ENCODE measurements around the gene CEP95.
A peak's percentile ranks its signal among the peaks of the same experiment; 100 is the strongest.

The CEP95 gene

DNA sequence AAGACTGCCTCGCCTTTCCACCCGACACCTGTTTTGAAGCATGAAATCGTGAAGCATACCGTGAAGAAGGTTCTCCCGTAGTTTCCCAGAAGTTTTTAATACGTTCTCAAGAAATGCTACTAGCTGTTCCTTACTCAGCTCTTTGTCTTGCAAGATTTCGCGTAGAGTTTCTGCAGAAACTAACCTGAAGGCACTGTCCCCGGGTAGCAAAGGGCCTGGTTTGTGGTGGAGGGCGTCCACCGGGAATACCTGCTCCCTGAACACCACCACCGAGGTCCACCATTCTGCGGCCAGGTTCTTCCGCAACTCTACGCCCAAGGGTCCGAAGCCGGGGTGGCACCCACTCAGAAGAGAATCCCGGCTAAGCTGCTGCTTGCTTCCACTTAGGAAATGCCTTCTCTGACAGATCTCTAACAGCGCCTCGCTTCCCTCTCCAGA, 10.4 kb upstream of the CEP95 start:
- H3F3A ChIP-seq (ENCODE audit: insufficient read depth, low read length) = peaks cover 51% of the 10 kb centered on the region
- H3K27me3 ChIP-seq (replicated peaks; ENCODE audit: insufficient read depth, low read length) = no peaks in the 10 kb centered on the region
- peak overlapping the region; percentile 51 for H3K9ac ChIP-seq (ENCODE audit: low read length)
- H3K4me1 ChIP-seq (ENCODE audit: low read length) = peaks cover 24% of the 10 kb centered on the region
- peak overlapping the region; percentile 86; the same call in 1 of the 2 replicates for H3K27ac ChIP-seq (ENCODE audit: low read length)
- no peak for DNase-seq
- peaks cover 46% of the 10 kb centered on the region for H3K79me2 ChIP-seq (ENCODE audit: low read length)
- TF ChIP-seq EZH2 (optimal IDR thresholded peaks at IDR 0.05; ENCODE audit: low read depth, low read length) (no peak), EZH2phosphoT487 (IDR thresholded peaks at IDR 0.05; ENCODE audit: low read length) (no peak)
- TF ChIP-seq, protein P1, sequence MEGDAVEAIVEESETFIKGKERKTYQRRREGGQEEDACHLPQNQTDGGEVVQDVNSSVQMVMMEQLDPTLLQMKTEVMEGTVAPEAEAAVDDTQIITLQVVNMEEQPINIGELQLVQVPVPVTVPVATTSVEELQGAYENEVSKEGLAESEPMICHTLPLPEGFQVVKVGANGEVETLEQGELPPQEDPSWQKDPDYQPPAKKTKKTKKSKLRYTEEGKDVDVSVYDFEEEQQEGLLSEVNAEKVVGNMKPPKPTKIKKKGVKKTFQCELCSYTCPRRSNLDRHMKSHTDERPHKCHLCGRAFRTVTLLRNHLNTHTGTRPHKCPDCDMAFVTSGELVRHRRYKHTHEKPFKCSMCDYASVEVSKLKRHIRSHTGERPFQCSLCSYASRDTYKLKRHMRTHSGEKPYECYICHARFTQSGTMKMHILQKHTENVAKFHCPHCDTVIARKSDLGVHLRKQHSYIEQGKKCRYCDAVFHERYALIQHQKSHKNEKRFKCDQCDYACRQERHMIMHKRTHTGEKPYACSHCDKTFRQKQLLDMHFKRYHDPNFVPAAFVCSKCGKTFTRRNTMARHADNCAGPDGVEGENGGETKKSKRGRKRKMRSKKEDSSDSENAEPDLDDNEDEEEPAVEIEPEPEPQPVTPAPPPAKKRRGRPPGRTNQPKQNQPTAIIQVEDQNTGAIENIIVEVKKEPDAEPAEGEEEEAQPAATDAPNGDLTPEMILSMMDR (IDR thresholded peaks at IDR 0.05; ENCODE audit: low read length) = no peak
- peak overlapping the region; percentile 92 for H2AFZ ChIP-seq (ENCODE audit: low read length)
- H3K36me3 ChIP-seq (replicated peaks; ENCODE audit: insufficient read depth, low read length) = peaks cover 11% of the 10 kb centered on the region
- H3K9me3 ChIP-seq (replicated peaks; ENCODE audit: insufficient read depth, low read length) = no peaks in the 10 kb centered on the region
- peak overlapping the region; percentile 89 for H3K4me2 ChIP-seq (ENCODE audit: low read depth, low read length)
- peak overlapping the region; percentile 89 for H3K4me3 ChIP-seq (ENCODE audit: low read length)
- no peaks in the 10 kb centered on the region for H3K9me2 ChIP-seq (replicated peaks; ENCODE audit: insufficient read depth, low read length)
- peaks cover 10% of the 10 kb centered on the region; the same call in 1 of the 2 replicates for H4K20me1 ChIP-seq (ENCODE audit: insufficient read depth, low read length)

DNA sequence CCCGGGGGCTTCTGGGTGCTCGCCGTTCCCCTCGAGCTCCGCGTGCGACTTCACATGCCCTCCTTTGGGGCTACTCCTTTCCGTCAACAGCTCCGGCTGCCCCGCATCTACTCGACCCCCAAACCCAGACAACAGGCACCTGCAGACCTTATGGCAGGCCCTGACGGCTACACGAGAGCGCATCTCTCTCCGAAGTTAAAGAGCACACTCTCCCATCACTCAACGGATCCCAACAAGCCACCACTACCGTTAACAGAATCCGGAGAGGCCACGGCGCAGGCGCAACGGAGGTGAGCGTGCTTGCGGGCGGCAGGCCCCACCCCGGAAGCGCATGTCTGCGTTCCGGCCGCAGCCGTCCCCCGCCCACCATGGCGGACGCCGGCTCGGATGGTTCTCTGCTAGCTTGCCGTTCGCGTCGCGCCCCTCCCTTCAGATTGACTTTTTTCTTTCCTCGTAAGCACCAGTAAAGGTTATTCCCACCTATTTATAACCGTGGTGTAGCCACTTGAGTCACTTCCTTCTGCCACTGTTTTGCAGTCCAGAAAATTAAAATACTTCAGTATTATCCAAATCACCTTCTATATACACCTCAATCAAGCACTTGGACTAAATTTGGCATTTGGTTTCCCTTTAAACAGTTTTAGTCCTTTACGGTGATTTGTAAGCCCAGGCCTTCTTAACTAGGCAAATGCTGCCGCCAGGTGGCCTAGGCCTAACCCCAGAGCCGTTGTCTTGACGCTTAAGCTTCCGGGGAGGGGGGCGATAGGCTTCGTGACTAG, 9.8 kb upstream of the CEP95 start, which contains the start of gene POLG2:
POLG2 (minus strand) TSS at position 269 of the 779 bp plus-strand sequence; CDS start at position 183, 86 bp downstream.
- peaks cover 30% of the 10 kb centered on the region for H3K4me1 ChIP-seq (ENCODE audit: low read length)

DNA sequence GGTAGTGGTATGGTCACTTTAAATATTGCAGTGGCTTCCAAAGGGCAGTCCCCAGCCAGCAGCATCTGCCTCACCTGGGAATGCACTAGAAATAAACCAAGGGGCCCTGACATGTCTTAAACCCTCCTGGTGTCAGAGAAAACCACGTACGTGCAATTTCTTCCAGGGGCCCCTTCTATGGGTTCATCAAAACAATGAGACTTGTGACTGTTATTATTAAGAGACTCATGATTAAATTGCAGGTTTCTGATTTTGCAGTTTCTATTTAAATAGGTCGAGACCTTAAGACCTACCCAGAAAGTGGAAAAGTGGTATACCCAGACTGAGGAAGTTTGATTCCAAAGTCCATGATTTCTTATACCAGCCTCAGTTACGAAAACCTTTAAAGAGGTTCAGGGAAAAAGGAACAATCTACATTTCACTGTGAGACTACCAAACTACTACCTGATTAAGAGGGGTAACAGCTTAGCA, 9.2 kb upstream of the CEP95 start:
- Histone ChIP-seq H3K79me2 (ENCODE audit: low read length) (peaks cover 58% of the 10 kb centered on the region), H3K4me1 (ENCODE audit: low read length) (peaks cover 37% of the 10 kb centered on the region), H3F3A (ENCODE audit: insufficient read depth, low read length) (peaks cover 64% of the 10 kb centered on the region)

More for the DNA sequence above, 9.8 kb upstream of the CEP95 start, which contains the start of gene POLG2:
- TF ChIP-seq EZH2 (optimal IDR thresholded peaks at IDR 0.05; ENCODE audit: low read depth, low read length) = no peak
- TF ChIP-seq EZH2phosphoT487 (IDR thresholded peaks at IDR 0.05; ENCODE audit: low read length) = no peak
- TF ChIP-seq, protein P1 (IDR thresholded peaks at IDR 0.05; ENCODE audit: low read length) = peak; percentile 68
- H3F3A ChIP-seq (ENCODE audit: insufficient read depth, low read length) = peaks cover 57% of the 10 kb centered on the region
- H4K20me1 ChIP-seq (ENCODE audit: insufficient read depth, low read length) = peaks cover 16% of the 10 kb centered on the region
- no peaks in the 10 kb centered on the region for H3K27me3 ChIP-seq (replicated peaks; ENCODE audit: insufficient read depth, low read length)
- peak within 1 kb of the TSS; percentile 89 for H3K4me3 ChIP-seq (ENCODE audit: low read length)
- peak within 1 kb of the TSS; percentile 89 for H3K4me2 ChIP-seq (ENCODE audit: low read depth, low read length)
- H2AFZ ChIP-seq (ENCODE audit: low read length) = peak within 1 kb of the TSS; percentile 92
- no peaks in the 10 kb centered on the region for H3K9me3 ChIP-seq (replicated peaks; ENCODE audit: insufficient read depth, low read length)
- H3K79me2 ChIP-seq (ENCODE audit: low read length) = peaks cover 52% of the 10 kb centered on the region
- peak within 1 kb of the TSS; percentile 51 for H3K9ac ChIP-seq (ENCODE audit: low read length)
- peak; percentile 95 for DNase-seq
- H3K36me3 ChIP-seq (replicated peaks; ENCODE audit: insufficient read depth, low read length) = peaks cover 17% of the 10 kb centered on the region
- no peaks in the 10 kb centered on the region for H3K9me2 ChIP-seq (replicated peaks; ENCODE audit: insufficient read depth, low read length)
- H3K27ac ChIP-seq (ENCODE audit: low read length) = peak within 1 kb of the TSS; percentile 86

More for the DNA sequence above, 9.2 kb upstream of the CEP95 start:
- Histone ChIP-seq H3K27ac (ENCODE audit: low read length) (peak overlapping the region; percentile 86), H3K9me3 (replicated peaks; ENCODE audit: insufficient read depth, low read length) (no peaks in the 10 kb centered on the region), H3K4me3 (ENCODE audit: low read length) (peak overlapping the region; percentile 89), H4K20me1 (ENCODE audit: insufficient read depth, low read length) (peaks cover 22% of the 10 kb centered on the region), H2AFZ (ENCODE audit: low read length) (no peak overlapping the region), H3K9me2 (replicated peaks; ENCODE audit: insufficient read depth, low read length) (no peaks in the 10 kb centered on the region), H3K4me2 (ENCODE audit: low read depth, low read length) (peak overlapping the region; percentile 89), H3K9ac (ENCODE audit: low read length) (peak overlapping the region; percentile 51), H3K27me3 (replicated peaks; ENCODE audit: insufficient read depth, low read length) (no peaks in the 10 kb centered on the region), H3K36me3 (replicated peaks; ENCODE audit: insufficient read depth, low read length) (peaks cover 23% of the 10 kb centered on the region)
- TF ChIP-seq, protein P1 (IDR thresholded peaks at IDR 0.05; ENCODE audit: low read length) = no peak
- no peak for TF ChIP-seq EZH2 (optimal IDR thresholded peaks at IDR 0.05; ENCODE audit: low read depth, low read length)
- no peak for TF ChIP-seq EZH2phosphoT487 (IDR thresholded peaks at IDR 0.05; ENCODE audit: low read length)
- DNase-seq = no peak

Data from MM.1S (cell line).